LNCaP clone FGC (cell line): ENCODE measurements around the gene TULP1.

Source experiments
- DNase-seq: peaks from one replicate; pipeline ENCODE4 v3.0.0-alpha.2; 2011; ENCODE audit warnings: low read depth
- H3K4me3 ChIP-seq: 2 replicates; pipeline ENCODE4 v1.5.1; 2011; ENCODE audit warnings: mild to moderate bottlenecking, low read depth, low read length, control low read depth
- TF ChIP-seq, protein P1 (sequence below): IDR thresholded peaks from 2 replicates; pipeline ENCODE4 v1.5.1; 2012; ENCODE audit warnings: mild to moderate bottlenecking; ENCODE audit not compliant: control insufficient read depth, insufficient read depth; ENCODE audit errors: extremely low read depth

TULP1 gene

DNA sequence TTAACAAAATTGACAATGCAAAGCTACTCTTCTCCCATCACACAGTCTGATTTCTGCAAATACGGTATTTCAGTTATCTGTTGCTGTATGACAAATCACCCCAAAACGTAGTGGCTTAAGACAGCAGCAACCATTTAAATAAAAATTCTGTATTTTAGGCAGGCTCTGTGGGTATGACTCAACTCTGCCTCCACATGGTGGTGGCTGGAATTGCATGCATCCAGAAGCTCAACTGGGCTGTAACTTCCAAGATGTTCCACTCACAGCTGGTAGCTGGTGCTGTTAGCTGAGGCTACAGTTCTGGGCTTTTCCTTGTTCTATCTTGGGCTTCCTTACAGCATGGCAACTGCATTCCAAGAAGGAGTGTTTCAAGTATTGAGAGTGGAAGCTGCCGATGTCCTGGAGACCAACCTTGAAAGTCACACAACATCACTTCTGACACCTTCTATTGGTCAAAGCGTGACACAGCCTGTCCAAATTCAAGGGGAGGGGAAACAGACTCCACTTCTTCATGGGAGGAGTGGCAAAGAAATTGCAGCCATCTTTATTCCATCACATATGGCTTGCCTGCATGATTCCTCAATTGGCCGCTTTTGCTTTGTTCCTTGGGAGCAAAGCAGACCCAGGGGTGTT is 39.7 kb upstream of the TULP1 start:
- peak; percentile 6 for DNase-seq
- TF ChIP-seq, protein P1, sequence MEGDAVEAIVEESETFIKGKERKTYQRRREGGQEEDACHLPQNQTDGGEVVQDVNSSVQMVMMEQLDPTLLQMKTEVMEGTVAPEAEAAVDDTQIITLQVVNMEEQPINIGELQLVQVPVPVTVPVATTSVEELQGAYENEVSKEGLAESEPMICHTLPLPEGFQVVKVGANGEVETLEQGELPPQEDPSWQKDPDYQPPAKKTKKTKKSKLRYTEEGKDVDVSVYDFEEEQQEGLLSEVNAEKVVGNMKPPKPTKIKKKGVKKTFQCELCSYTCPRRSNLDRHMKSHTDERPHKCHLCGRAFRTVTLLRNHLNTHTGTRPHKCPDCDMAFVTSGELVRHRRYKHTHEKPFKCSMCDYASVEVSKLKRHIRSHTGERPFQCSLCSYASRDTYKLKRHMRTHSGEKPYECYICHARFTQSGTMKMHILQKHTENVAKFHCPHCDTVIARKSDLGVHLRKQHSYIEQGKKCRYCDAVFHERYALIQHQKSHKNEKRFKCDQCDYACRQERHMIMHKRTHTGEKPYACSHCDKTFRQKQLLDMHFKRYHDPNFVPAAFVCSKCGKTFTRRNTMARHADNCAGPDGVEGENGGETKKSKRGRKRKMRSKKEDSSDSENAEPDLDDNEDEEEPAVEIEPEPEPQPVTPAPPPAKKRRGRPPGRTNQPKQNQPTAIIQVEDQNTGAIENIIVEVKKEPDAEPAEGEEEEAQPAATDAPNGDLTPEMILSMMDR = peak; percentile 87

DNA sequence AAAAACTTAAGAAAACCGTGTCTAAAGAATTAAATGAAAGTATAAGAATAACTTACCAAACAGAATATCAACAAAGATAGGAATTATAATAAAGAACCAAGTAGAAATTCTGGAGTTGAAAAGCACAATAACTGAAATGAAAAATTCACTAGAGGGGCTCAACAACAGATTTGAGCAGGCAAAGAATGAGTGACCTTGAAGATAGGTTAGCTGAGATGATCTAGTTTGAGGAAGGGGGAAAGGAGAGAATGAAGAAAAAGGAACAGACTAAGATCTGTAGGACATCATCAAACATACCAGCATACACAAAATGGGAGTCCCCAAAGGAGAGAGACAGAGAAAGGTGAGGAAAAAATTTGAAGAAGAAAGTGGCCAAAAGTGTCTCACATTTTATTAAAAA is 37.7 kb upstream of the TULP1 start:
- DNase-seq = no peak
- TF ChIP-seq, protein P1 = no peak
- H3K4me3 ChIP-seq = no peak overlapping the region

More for the DNA sequence above, 39.7 kb upstream of the TULP1 start:
- H3K4me3 ChIP-seq = no peak overlapping the region

DNA sequence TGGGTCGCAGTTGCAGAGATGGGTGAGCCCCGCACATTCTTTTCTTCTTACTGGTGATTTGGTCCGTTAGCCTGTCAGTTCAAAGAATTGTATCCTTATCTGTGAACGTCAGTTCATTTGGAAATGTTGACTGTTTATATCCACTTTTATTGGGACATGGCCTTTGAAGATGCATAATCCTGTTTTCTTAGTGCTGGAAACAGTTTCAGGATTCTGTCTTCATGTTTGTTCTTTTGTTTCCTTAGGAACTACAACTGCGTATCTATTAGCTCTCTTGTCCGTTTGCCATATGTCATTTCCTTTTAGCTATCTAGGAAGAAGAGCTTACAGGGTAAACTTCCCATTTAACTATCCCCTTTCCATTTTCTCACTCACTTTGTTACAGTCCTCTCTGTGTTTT is 35.0 kb upstream of the TULP1 start:
- no peak overlapping the region; the same call in 1 of the 2 replicates for H3K4me3 ChIP-seq
- TF ChIP-seq, protein P1 = no peak
- peak; percentile 81 for DNase-seq

DNA sequence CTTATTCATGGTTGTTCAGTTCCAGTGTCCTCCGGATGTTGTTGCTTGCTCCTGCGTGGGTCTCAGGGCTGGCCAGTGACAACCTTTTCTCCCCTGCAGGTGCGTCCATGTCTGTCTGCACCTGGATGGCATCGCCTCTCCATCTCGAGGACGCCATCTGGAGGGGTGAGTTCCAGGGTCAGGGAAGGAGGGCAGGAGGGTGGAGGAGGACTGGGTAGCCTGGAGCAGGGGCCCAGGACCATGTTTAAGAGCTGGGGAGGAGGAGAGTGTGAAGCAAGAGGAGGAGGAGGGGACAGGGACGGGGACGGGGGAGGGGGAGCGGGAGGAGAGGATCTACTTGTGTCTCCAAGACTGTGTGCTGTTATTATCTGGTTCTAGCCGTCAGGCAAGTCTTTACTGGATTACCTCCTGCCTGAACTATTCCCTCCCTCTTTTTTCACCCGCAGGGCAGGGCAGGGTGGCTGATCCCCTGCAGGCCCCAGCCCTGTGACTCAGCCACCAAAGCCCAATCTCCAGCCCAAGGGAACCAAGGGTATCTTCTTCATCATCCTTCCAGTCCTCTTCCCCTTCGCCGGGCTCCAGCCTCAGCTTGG is 32.2 kb upstream of the TULP1 start:
- TF ChIP-seq, protein P1 = no peak
- DNase-seq = no peak
- no peak overlapping the region for H3K4me3 ChIP-seq

DNA sequence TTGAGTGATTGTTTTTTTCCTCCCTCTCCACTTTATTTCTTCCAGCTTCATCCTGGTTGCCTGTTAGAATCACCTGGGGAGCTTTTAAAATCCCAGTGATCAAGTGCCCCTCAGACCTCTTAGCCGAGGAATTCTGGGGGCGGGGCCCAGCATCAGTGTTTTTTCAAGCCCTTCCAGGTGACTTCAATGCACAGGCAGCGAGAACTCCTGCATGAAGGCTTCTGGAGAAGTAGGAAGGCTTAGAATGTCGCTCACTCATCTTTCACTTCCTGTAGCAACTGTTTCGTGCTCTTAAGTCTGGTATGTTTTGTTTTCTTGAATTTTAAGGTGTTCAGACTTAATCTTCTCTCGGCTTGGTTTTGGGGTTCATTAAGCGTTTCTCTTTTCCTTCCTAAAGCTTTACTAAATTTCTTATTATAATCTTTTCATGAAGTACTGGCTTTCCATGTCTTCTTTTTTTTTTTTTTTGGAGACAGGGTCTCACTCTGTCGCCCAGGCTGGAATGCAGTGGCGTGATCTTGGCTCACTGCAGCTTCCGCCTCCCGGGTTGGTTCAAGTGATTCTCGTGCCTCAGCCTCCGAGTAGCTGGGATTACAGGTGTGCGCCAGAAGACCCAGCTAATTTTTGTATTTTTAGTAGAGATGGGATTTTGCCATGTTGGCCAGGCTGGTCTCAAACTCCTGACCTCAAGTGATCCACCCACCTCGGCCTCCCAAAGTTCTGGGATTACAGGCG is 30.9 kb upstream of the TULP1 start:
- TF ChIP-seq, protein P1 = no peak
- H3K4me3 ChIP-seq = no peak overlapping the region
- no peak for DNase-seq

DNA sequence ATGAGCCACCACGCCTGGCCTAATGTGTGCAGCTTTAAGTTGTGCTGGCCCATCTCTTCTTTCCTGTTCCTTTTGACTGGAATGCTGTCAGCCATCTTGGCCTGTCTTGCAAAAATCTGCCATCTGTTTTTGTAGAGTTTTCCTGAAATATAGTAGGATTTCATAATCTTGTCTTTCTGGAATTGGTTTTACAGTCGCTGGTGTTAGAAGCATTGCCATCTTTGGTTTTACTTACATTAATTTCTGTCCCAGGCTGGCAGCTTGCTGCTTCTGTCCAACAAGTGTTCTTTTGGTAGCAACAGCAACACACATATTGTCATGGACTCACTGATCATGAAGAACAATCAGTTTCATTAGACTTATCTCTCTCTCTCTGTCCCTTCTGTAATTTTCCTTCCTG is 29.1 kb upstream of the TULP1 start:
- no peak for DNase-seq
- TF ChIP-seq, protein P1 = no peak
- no peak overlapping the region for H3K4me3 ChIP-seq
